ENCODE results near the gene SPIN2A. TPM values are rescaled to one million over a fixed set of nuclear protein-coding genes. Genes with fewer than 3 reads are reported as not detected.
"Not testable (repeated sequence)": the region's sequence is repeated elsewhere in the genome, so short reads cannot be mapped to it uniquely, and the experiment has no call there.

SPIN2A gene
- total and polyA plus RNA-seq, 2 donors (not counting 1 experiment from before 2014, with no cell fraction given) = 0.50 to 2.3 TPM

GRCh38 chrX:57172544-57172943, 35.3 kb upstream of the SPIN2A start:
- Histone ChIP-seq H3K36me3 (ENCODE audit: control insufficient read depth, insufficient read depth, low read length) (no peaks in the 10 kb centered on the region), H3K4me2 (ENCODE audit: extremely low read depth, insufficient read depth, low read length) (no peak overlapping the region), H3K9me3 (ENCODE audit: control insufficient read depth, insufficient read depth, low read depth, low read length) (no peaks in the 10 kb centered on the region), H4K20me1 (ENCODE audit: control insufficient read depth, extremely low read depth, insufficient read depth, low read length) (no peaks in the 10 kb centered on the region), H2AFZ (ENCODE audit: low read length) (no peak overlapping the region), H3K4me3 (replicated peaks in 1 of 4; ENCODE audit: control extremely low read depth in 1 of 4, insufficient read depth in 1 of 4, low read depth in 3 of 4, low read length in 4 of 4) (no peak overlapping the region), H3K79me2 (ENCODE audit: control insufficient read depth, insufficient read depth, low read length) (no peaks in the 10 kb centered on the region), H3K27me3 (ENCODE audit: control insufficient read depth, insufficient read depth, low read length) (no peaks in the 10 kb centered on the region), H3K9ac (ENCODE audit: insufficient read depth, low read length) (no peak overlapping the region), H3K27ac (ENCODE audit: insufficient read depth, low read length) (no peak overlapping the region), H3K4me1 (ENCODE audit: control insufficient read depth, extremely low read depth, insufficient read depth, low read length) (no peaks in the 10 kb centered on the region)
- DNase-seq (ENCODE audit: low read depth in 2 of 2) = no peak
- TF ChIP-seq EZH2 (IDR thresholded peaks at IDR 0.05; ENCODE audit: low read length, missing control alignments) (no peak), CTCF (conservative IDR thresholded peaks at IDR 0.05 in 1 of 2, IDR thresholded peaks at IDR 0.05 in 1 of 2; ENCODE audit: low read depth in 1 of 2, low read length in 2 of 2) (no peak)

GRCh38 chrX:57156397-57157049, 19.3 kb upstream of the SPIN2A start:
- Histone ChIP-seq H3K4me1 (ENCODE audit: control insufficient read depth, extremely low read depth, insufficient read depth, low read length) (no peaks in the 10 kb centered on the region), H3K9ac (ENCODE audit: insufficient read depth, low read length) (no peak overlapping the region), H3K9me3 (ENCODE audit: control insufficient read depth, insufficient read depth, low read depth, low read length) (no peaks in the 10 kb centered on the region), H4K20me1 (ENCODE audit: control insufficient read depth, extremely low read depth, insufficient read depth, low read length) (no peaks in the 10 kb centered on the region), H3K27me3 (ENCODE audit: control insufficient read depth, insufficient read depth, low read length) (no peaks in the 10 kb centered on the region), H3K4me3 (replicated peaks in 1 of 4; ENCODE audit: control extremely low read depth in 1 of 4, insufficient read depth in 1 of 4, low read depth in 3 of 4, low read length in 4 of 4) (no peak overlapping the region), H3K27ac (ENCODE audit: insufficient read depth, low read length) (no peak overlapping the region), H3K36me3 (ENCODE audit: control insufficient read depth, insufficient read depth, low read length) (no peaks in the 10 kb centered on the region), H2AFZ (ENCODE audit: low read length) (no peak overlapping the region), H3K4me2 (ENCODE audit: extremely low read depth, insufficient read depth, low read length) (no peak overlapping the region), H3K79me2 (ENCODE audit: control insufficient read depth, insufficient read depth, low read length) (no peaks in the 10 kb centered on the region)
- DNase-seq (ENCODE audit: low read depth in 2 of 2) = peak; percentile 8 to 27
- no peak for TF ChIP-seq EZH2 (IDR thresholded peaks at IDR 0.05; ENCODE audit: low read length, missing control alignments)
- TF ChIP-seq CTCF (conservative IDR thresholded peaks at IDR 0.05 in 1 of 2, IDR thresholded peaks at IDR 0.05 in 1 of 2; ENCODE audit: low read depth in 1 of 2, low read length in 2 of 2) = peak; percentile 25 to 28

GRCh38 chrX:57155171-57155570, 18.0 kb upstream of the SPIN2A start:
- no peaks in the 10 kb centered on the region for H4K20me1 ChIP-seq (ENCODE audit: control insufficient read depth, extremely low read depth, insufficient read depth, low read length)
- no peak overlapping the region for H3K9ac ChIP-seq (ENCODE audit: insufficient read depth, low read length)
- no peak for DNase-seq (ENCODE audit: low read depth in 2 of 2)
- no peaks in the 10 kb centered on the region for H3K27me3 ChIP-seq (ENCODE audit: control insufficient read depth, insufficient read depth, low read length)
- no peak overlapping the region for H3K4me2 ChIP-seq (ENCODE audit: extremely low read depth, insufficient read depth, low read length)
- no peaks in the 10 kb centered on the region for H3K9me3 ChIP-seq (ENCODE audit: control insufficient read depth, insufficient read depth, low read depth, low read length)
- no peaks in the 10 kb centered on the region for H3K36me3 ChIP-seq (ENCODE audit: control insufficient read depth, insufficient read depth, low read length)
- H3K4me3 ChIP-seq (replicated peaks in 1 of 4; ENCODE audit: control extremely low read depth in 1 of 4, insufficient read depth in 1 of 4, low read depth in 3 of 4, low read length in 4 of 4) = no peak overlapping the region
- TF ChIP-seq EZH2 (IDR thresholded peaks at IDR 0.05; ENCODE audit: low read length, missing control alignments) = no peak
- TF ChIP-seq CTCF (conservative IDR thresholded peaks at IDR 0.05 in 1 of 2, IDR thresholded peaks at IDR 0.05 in 1 of 2; ENCODE audit: low read depth in 1 of 2, low read length in 2 of 2) = no peak
- H3K27ac ChIP-seq (ENCODE audit: insufficient read depth, low read length) = no peak overlapping the region
- H3K4me1 ChIP-seq (ENCODE audit: control insufficient read depth, extremely low read depth, insufficient read depth, low read length) = no peaks in the 10 kb centered on the region
- H2AFZ ChIP-seq (ENCODE audit: low read length) = no peak overlapping the region
- H3K79me2 ChIP-seq (ENCODE audit: control insufficient read depth, insufficient read depth, low read length) = no peaks in the 10 kb centered on the region

- H3K4me3 ChIP-seq (replicated peaks in 1 of 4; ENCODE audit: control extremely low read depth in 1 of 4, insufficient read depth in 1 of 4, low read depth in 3 of 4, low read length in 4 of 4); H3K27ac ChIP-seq (ENCODE audit: insufficient read depth, low read length); H3K9me3 ChIP-seq (ENCODE audit: control insufficient read depth, insufficient read depth, low read depth, low read length); H3K4me1 ChIP-seq (ENCODE audit: control insufficient read depth, extremely low read depth, insufficient read depth, low read length); H3K27me3 ChIP-seq (ENCODE audit: control insufficient read depth, insufficient read depth, low read length); H3K79me2 ChIP-seq (ENCODE audit: control insufficient read depth, insufficient read depth, low read length); H4K20me1 ChIP-seq (ENCODE audit: control insufficient read depth, extremely low read depth, insufficient read depth, low read length); H3K9ac ChIP-seq (ENCODE audit: insufficient read depth, low read length); H2AFZ ChIP-seq (ENCODE audit: low read length); H3K36me3 ChIP-seq (ENCODE audit: control insufficient read depth, insufficient read depth, low read length); DNase-seq (ENCODE audit: low read depth in 2 of 2); H3K4me2 ChIP-seq (ENCODE audit: extremely low read depth, insufficient read depth, low read length): not testable (repeated sequence)
Measured at GRCh38 chrX:57152222-57152621, 15.0 kb upstream of the SPIN2A start.

All from fibroblast of lung (primary cell).